H1 (cell line): Measurements from ENCODE around the gene TGFBI. TPM values are rescaled to one million over a fixed set of nuclear protein-coding genes. Genes with fewer than 3 reads are reported as not detected.

Experiments
- CBX8 ChIP-seq: fragments of 300-800, 300-1000 bp; sonication (generic); IDR thresholded peaks from 2 replicates; pipeline ENCODE4 v1.7.1; 2016; ENCODE audit warnings: low read depth, low read length, borderline replicate concordance
- JUND ChIP-seq: IDR thresholded peaks from 2 replicates; pipeline ENCODE4 v1.6.1; 2011; ENCODE audit warnings: mild to moderate bottlenecking, improper control_type of control experiment, low read length
- KDM5A ChIP-seq: fragments of 200-600 bp; IDR thresholded peaks from 2 replicates; pipeline ENCODE4 v1.7.1; 2012; ENCODE audit warnings: mild to moderate bottlenecking, low read length, inconsistent platforms, mixed read lengths
- MAFK ChIP-seq: IDR thresholded peaks from 2 replicates; pipeline ENCODE4 v1.6.1; 2012; ENCODE audit warnings: low read depth, mild to moderate bottlenecking, improper control_type of control experiment, low read length
- MAX ChIP-seq: IDR thresholded peaks from 2 replicates; pipeline ENCODE4 v1.6.1; 2012; ENCODE audit warnings: inconsistent platforms
- RBBP5 ChIP-seq: IDR thresholded peaks from 2 replicates; pipeline ENCODE4 v1.7.1; 2012; ENCODE audit warnings: low read depth, mild to moderate bottlenecking, inconsistent platforms, low read length, moderate library complexity, borderline replicate concordance
- SP1 ChIP-seq: IDR thresholded peaks from 2 replicates; pipeline ENCODE4 v1.6.1; 2011; ENCODE audit warnings: low read depth, low read length
- ZNF274 ChIP-seq: IDR thresholded peaks from 2 replicates; pipeline ENCODE4 v1.7.0; 2012; ENCODE audit warnings: low read length, borderline replicate concordance; ENCODE audit errors: extremely low read depth
- polyA plus RNA-seq, 7 experiments: library from polyadenylated mRNA; depleted of rRNA in 3 of 7; stranded (reverse) in 5 of 7; unstranded in 2 of 7; fragments of >200 nt in 5 of 7; fragments of 200-250 nt in 2 of 7; gene quantifications; 1 replicate in 5 of 7; 2 replicates in 1 of 7; 4 replicates in 1 of 7; pipeline versions ENCODE4 v1.2.1 to v1.2.3, GENCODE V29; 2011 to 2013; ENCODE audit warnings: missing spikeins in 2 of 7, mixed read lengths in 2 of 7
- total RNA-seq: library from RNA; stranded (reverse); fragmentation: NEBNext Ultra II Directional; extraction: Animal tissue kit (Norgen Biotek cat#: 25700); gene quantifications from 2 replicates; pipeline ENCODE4 v1.2.1, GENCODE V29; 2021

Gene TGFBI
- total and polyA plus RNA-seq, 2 of the 8 experiments (the other 6 are each of a cell fraction or from before 2014, with no cell fraction given) = 6.0 to 8.5 TPM

GRCh38 chr5:136006164-136006563 is 22.6 kb upstream of the TGFBI start (continued):
- no peak for TF ChIP-seq KDM5A
- no peak for TF ChIP-seq ZNF274
- TF ChIP-seq MAX = no peak
- no peak for TF ChIP-seq JUND
- no peak for TF ChIP-seq MAFK
- TF ChIP-seq RBBP5 = no peak
- no peak for TF ChIP-seq SP1
- TF ChIP-seq CBX8 = no peak
